GM19438 (cell line): ENCODE data around the gene UGT2B7.
"Not testable (repeated sequence)": the region's sequence is repeated elsewhere in the genome, so short reads cannot be mapped to it uniquely, and the experiment has no call there.

Source experiments
- ATAC-seq: cut with Tn5 transposase; IDR thresholded peaks from one replicate; pipeline ENCODE4 v1.9.1; 2021; ENCODE audit warnings: low read depth; ENCODE audit not compliant: unreplicated experiment

Gene UGT2B7

DNA sequence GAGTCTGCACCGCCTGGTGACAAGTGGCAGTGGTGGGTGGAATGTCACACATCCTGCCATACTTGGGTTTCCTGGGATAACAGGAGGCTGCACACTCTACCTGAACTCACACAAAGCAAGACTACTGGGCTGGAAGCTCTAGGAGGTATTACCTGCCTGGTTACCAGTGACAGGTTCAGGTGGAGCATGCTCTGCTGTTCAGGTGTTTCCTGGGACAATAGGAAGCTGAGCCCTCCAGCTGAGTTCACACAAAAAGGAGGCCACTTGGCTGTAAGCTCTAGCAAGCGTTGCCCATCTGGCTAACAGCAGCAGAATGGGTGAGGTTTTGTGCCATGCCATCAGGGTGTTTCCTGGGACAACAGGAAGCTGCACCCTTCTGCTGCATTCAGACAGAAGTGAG, 17.4 kb upstream of the UGT2B7 start:
- ATAC-seq = no peak

- ATAC-seq = no peak
Observed at GRCh38 chr4:69088473-69088872, 7.8 kb upstream of the UGT2B7 start.

DNA sequence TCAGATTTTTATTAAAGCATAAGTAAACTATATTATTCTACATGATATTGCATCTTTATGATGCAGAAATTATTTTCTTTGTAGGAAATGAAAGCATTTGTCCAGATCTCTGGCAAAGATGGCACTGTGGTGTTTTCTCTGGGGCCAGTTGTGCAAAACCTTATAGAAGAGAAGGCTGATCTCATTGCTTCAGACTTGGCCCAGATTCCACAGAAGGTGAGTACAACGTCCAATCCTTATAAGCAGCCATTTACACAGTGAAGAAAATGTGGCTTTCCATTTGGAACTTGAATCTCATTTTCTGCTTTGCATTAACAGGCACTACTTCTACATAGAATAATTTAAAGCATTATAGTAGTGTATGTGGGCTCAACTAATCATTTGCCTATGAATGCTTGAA, 6.9 kb upstream of the UGT2B7 start:
- no peak for ATAC-seq

DNA sequence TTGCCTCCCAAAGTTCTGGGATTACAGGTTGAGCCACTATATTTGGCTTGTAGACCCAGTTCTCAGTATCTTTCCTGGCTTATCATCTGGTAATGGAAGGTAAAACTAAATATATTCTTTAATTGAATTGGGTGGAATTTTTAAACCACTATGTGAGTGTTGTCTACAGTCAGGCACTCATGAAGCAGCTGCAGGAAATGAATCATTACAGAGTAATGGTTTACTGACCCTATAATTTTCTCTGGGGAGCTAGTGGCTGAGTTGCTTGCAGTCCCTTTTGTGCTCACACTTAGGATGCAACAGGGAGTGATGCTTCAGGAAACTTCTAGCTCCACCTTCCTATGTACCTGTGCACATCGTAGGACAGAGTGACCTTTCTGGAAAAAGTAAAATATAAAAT, 4.1 kb upstream of the UGT2B7 start:
- ATAC-seq = no peak

GRCh38 chr4:69092980-69093568, 3.2 kb upstream of the UGT2B7 start:
- ATAC-seq = no peak

DNA sequence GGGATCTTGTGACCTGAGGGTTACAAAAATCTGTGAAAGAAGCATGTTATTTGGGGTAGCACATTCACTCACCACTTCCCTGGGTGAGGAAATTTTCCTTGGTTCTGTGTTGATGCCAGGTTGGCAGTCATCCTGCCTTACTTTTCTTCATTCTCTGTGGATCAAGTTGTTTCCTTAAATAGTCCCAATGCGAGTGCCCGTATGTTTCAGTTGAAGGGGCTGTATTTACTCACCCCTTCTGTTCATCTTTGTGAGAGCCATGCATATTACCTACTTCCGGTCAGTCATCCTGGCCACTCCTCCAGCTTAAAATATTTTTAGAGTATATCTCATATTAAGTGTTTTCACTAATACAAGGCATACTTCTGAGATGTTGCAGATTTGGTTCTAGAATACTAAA, 2.6 kb upstream of the UGT2B7 start:
- no peak for ATAC-seq

DNA sequence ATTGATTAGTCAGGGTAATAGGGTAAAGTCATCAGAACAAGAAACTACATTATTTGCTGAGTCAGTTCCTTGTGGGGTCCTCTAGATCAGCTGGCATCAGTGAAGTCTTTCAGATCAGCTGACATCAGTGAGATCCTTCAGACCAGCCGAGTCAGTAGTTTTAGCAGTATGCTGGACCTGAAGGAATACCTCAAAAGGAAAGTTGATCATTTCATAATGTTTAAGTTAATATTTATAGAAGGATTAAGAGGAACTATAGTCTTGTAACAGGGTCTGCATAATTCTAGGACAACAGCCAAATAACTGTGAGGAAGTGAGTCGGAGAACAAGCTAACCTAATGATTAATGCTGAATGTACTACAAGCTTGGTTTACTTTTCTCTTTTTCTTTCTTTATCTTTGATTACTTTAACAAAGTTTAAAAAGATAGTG, 958 bp upstream of the UGT2B7 start:
- no peak for ATAC-seq

GRCh38 chr4:69096810-69097209, 536 bp downstream of the UGT2B7 start:
- ATAC-seq = no peak

GRCh38 chr4:69098470-69098869, 2.2 kb downstream of the UGT2B7 start:
- ATAC-seq = no peak

GRCh38 chr4:69099910-69100309, 3.6 kb downstream of the UGT2B7 start:
- ATAC-seq = no peak

- ATAC-seq = not testable (repeated sequence)
Observed at GRCh38 chr4:69102668-69103067, 6.4 kb downstream of the UGT2B7 start.

- ATAC-seq = no peak
Observed at GRCh38 chr4:69104719-69105275, 8.5 kb downstream of the UGT2B7 start.

GRCh38 chr4:69115151-69115850, 19.0 kb downstream of the UGT2B7 start:
- ATAC-seq = not testable (repeated sequence)

GRCh38 chr4:69115851-69116213, 19.6 kb downstream of the UGT2B7 start:
- no peak for ATAC-seq

DNA sequence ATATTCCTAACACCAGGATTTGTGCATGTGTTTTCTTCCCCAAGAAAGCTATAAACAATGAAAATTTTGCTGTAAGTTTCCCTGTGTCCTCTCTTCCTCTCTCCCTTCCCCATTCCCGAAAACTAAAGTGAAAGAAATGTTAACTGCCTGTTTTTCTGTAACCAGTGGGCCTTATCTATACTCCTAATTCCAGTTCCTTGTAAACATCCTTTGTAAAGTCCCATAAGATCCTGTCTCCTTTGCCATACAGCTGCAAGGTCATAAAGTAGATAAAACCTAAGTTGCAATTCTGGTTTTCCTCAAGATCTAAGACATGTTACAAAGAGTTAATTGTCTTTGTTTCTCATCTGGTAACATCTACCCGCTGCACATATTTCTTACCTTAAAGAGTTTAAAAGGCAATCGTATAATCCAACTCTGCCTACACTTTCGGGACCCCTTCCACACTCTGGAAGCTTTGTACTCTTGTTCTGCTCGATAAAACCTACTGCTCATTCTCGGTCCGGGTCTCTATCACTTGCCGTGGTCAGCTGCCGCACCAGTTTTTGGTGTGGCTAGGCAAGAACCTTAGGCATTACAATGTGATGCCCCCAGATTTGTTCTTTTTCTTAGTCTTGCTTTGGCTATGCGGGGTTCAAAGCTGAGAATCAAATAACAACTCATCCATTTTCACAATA, 20.5 kb downstream of the UGT2B7 start:
- no peak for ATAC-seq

DNA sequence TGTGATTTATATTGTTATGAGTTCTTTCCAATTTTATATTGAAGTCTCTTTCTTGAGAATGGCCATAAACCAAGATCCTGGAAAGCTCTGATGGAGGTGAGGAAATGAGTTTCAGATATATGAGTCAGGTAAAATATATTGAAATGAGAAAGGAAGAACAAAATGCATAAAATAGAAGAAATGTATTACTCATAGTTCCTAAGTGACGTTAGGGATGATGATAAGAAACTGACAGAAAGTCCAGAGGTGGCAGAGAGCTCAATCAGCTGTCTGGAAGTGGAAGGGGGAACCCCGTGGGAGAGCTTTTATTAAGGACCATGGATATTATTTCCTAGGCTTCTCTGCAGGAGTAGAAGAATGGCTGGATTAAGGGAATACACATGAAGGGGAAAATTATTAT, 24.6 kb downstream of the UGT2B7 start:
- no peak for ATAC-seq

- ATAC-seq = no peak
Observed at GRCh38 chr4:69122476-69122875, 26.2 kb downstream of the UGT2B7 start.

- ATAC-seq = no peak
Observed at GRCh38 chr4:69124941-69125340, 28.7 kb downstream of the UGT2B7 start.

- ATAC-seq = no peak
Observed at GRCh38 chr4:69126024-69126423, 29.8 kb downstream of the UGT2B7 start.

- no peak for ATAC-seq
Observed at GRCh38 chr4:69133993-69134392, 37.7 kb downstream of the UGT2B7 start.

- ATAC-seq = no peak
Observed at GRCh38 chr4:69134471-69134870, 38.2 kb downstream of the UGT2B7 start.

DNA sequence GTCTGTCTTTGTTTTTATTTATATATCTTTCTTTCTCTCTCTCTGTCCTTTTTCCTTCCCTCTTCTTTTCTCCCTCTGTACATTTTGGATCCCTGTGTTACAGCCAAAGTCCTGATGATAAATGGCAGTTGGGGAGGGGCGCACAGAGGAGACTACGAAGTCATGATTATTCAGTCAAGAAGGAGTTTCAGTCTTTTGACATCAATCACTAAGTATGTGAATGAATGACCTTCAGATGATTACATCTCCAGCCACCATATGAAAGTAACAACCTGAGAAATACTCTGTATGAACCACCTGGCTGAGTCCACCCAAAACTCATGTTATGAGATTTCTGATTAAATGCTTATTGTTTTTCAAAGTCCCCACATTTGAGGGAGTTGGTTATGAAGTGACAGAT, 45.0 kb downstream of the UGT2B7 start:
- no peak for ATAC-seq
